GM21786 (cell line): ENCODE measurements around the gene RAD51B.
"Not testable (repeated sequence)": the region's sequence is repeated elsewhere in the genome, so short reads cannot be mapped to it uniquely, and the experiment has no call there.

ENCODE experiments used
- ATAC-seq: cut with Tn5 transposase; IDR thresholded peaks from one replicate; pipeline ENCODE4 v1.9.1; 2021; ENCODE audit not compliant: unreplicated experiment

Gene RAD51B

DNA sequence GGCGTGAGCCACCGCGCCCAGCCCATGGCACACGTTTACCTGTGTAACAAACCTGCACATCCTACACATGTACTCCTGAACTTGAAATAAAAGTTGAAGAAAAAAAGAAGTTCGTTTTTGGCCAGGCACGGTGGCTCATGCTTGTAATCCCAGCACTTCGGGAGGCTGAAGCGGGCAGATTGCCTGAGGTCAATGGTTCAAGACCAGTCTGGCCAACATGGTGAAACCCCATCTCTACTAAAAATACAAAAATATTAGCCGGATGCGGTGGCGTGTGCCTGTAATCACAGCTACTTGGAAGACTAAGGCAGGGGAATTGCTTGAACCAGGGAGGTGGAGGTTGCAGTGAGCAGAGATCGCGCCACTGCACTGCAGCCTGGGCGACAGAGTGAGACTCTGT, 879.2 kb downstream of the RAD51B start:
- not testable (repeated sequence) for ATAC-seq

DNA sequence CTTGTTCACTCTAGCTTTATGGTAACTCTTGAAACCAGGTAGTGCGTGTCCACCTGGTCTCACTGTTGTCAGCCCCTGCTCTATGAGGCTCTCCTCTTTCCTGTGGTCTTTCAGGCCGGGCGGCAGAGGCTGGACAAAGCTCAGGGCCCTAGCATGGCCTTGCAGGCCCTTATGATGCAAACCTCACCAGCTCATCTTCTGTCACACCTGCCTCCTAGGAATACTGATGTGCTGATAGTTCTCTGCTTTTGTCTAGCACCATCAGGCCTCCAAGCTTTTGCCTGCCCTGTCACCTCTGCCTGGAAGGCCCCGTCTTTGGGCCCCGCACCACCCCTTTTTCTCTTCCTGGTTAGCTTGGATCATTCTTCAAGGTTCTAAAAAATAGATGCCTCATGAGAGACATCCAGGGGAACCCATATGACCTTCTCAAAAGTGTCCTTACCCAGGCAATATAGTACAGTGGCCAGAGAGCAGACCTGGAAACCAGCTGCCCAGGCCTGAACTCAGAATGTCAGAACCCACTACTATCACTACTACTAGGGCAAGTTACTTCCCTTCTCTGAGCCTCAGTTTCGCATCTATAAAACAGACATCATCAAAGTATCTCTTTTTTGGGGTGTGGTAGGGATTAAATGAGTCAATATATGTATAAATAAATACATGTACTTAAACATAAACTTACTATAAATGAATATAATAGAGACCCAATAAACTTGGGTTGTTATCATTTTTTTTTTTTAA, 881.6 kb downstream of the RAD51B start:
- ATAC-seq, result no peak

DNA sequence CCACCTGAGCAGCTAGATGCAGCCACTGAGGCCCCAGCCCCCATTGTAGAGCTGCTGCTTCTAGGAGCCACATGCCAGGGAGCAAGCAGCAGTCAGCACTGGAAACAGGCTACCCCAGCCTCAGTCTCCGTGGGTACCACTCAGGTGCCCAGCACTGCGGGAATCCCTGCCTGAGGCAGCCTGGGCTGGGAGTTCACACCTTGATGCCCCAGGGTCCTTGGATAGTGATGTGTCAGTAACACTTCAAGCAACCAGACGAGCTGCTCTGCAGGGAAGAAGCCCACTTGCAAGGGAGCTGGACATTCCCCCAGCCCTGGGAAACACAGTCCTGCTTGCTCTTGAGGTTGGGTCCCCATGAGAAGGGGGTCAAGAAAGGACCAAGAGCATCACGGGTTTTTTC, 882.6 kb downstream of the RAD51B start:
- no peak for ATAC-seq

DNA sequence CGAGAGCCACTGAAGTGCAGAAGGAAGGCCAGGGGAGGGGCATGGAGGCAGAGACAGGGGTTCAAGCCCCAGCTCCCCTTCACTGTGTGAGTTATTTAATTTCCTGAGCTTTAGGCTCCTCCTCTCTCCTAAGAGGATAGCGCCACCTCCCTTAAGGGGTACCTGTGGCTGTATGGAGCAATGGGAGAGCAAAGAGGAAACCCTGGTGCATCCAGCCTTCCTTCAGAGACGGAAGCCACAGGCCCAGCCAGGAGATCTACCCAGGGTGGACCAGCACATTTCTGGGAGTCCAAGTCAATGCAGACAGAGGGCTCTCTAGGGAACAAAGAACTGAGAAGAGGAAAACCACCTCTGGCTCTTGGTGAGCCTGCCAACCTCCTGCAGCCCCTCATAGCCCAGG, 883.0 kb downstream of the RAD51B start:
- no peak for ATAC-seq

DNA sequence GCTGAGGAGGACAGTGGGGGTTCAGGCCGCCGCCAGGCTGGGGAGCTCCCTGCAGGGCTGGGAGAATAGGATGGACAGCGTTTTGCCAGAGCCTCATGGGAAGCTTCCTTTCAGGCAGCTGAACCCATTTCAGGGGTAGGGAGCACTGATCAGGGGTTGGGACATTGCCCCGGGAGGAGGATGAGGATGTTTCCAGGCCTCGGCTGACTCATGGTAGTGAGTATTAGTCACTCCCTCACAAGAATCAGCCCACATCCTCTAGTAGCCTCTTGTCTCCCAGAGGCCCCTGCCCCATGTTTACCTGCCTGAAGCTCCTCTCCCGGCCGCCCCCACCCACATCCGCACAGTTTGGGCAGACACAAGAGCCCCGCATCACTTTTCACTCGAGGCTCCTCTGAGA, 883.5 kb downstream of the RAD51B start:
- no peak for ATAC-seq

DNA sequence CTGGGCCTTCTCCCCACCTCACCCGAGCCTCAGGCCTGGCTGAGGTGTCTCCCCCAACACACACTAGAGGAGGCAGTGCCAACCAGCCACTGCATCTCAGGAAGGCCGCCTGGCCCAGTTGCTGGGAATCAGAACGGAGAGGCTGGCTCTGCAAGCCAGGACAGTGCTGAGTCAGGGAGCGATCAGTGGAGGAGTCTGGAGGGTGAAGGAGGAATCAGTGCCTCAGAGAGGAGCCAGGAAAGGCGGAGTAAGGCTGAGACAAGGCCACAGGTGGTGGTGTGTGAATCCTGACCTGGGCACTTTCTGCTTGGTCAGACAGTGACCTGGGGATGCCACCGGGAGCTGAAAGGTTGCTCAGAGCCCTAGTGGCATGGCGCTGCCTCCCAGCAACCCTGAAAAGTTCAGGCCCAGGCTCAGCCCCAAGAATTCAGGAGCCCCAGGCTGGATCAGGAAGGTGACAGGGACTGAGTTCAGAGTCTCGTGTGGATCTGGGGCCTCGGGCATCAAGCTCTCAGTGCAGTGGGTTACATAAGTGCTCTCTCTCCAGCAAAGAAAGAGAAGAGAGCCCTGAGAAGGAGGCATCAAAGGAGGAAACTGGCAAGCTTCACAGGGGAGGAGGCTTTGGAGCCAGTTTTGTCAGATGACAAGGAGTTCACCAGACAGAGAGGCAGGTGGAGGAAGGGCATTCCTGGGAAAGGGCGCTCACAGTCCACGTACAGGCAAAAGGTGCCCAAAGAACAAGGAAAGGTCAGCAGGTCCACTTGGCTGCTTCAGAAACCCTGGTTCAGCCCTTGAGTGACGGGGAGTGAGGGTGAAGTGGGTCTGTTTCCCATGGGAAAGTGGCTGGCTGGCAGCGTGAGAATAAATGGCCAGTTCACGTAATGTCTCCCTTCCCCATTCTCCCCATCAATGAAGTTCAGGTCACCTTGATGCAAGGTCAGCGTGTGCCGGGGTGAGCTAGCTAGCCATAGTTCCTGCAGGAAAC, 885.4 kb downstream of the RAD51B start:
- ATAC-seq, result no peak

DNA sequence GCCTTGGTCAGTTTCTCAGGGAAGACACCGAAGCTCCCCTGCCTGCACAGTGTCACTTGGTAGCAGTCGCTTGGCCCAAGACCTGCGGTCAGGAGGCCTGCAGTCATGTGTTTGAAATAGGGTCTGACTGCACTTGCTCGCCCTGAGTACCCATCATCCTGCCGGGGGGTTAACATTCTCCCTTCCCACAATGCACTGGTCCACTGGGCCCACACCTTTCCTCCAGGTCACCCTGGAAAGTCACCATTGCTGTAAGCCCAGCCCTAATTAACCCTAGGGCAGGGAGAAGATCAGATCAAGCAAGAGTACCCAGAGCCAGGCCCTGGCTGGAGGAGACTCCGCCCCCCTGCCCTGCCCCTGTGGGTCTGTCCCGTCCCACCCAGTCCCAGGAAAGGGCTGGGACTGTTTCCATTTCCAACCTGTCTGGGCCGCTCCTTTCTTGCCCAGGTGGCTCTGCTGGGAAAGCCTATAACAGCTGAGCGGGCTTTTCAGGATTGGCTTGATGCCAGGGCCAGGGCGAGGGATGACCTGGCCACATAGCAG, 886.2 kb downstream of the RAD51B start:
- no peak for ATAC-seq

DNA sequence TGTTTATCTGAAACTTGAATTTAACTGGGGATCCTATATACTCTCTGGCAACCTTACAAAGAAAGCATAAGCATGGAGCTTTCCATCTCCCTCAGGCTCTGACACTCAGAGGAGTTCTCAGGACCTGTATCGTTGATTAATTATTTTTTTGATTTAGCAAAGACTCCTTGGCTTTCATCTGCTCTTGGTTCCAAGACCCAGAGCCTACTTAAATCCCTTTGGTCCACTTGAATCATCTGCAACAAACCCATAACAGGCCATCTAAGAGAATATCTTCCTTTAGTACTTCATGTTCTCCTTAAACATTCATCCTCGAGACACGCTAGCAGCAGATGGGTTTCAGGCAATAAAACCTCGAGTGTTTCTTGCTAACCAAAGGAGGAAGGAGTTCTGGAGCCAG, 887.9 kb downstream of the RAD51B start:
- no peak for ATAC-seq

DNA sequence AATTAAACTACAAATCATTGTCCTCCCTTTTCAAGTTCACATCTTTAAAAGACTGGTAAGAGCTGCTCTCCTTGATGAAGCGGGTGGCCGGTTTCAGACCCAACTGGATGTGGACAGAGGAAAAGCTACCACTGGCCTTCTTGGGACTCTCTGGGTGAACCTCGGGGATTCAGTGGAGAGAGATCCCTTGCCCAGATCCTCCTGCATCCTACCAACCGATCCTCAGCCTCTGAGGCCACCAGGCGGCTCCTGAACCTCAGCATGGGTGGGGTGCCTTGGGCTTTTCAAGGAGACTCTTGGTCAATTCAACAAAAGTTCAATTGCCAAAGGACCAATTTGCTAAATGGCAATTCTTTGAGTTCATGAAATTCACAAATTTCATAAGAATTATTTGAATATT, 888.8 kb downstream of the RAD51B start:
- no peak for ATAC-seq

DNA sequence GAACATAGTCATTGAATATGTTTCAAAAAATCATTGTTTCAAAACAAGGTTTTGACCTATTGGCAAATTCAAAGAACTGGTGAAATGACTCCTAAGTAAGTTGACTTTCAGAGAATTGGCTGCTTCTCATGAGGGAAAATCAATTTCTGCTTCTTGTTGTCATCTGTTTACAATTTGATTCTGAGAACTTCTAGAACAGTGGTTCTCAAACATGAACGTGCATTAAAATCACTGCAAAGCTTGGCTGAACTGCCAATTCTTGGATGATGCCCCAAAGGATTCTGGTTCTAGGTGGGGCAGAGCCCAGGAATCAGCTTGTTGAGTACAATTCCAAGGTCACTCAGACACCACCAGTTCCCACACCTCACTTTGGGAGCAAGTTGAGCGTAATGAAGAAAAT, 889.4 kb downstream of the RAD51B start:
- no peak for ATAC-seq

DNA sequence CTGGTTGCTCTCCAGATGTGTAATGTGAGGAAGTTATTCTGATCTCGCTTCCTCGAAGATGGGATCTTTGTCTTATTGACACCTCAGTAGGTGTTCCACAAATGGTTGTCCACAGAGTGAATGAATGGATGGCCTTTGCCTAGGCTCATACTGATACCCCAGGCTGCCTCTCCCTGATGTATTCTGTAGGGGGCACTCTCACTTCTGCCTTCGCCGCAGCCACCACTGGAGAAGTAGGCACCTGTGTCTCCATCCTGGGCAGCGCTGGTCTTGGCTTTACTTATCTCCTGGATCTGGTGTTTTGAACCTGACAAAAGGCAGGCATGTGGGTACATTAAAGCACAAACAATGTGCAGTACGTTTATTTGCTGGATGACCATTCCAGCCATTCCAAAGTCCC, 891.2 kb downstream of the RAD51B start:
- ATAC-seq, result no peak

DNA sequence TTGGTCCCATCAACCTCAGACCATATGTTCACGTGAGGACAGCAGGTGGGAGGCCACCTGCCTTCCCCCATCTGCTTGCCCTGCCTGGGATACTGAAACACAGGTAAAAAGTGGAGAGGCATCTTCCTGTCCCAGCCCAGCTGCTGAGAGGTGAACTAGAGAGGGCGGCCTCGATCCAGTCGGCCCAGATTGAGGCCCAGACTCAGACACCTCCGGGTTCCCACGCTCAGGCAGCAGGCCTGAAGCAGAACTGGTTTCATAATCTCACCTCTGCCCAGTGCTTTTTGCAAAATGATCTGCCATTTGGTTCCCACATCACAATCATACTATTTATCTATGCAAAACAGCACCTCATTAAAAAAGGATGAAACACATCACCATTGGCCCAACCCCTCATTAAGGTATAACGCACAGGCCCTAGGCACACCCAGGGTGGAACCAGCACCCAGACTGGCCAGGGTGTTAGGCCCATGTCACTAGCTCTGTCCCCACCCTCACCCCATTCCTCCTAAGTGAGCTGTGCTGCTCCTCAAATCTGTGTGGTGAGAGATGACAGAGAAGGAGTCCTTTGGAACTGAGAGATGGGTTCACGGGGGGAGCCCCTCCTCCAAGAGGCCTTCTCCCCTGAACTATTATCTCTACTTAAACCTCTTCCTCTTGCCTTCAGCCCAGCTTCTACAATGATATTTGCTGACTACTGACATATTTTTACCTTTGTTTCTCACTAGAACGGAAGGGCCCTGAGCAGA, 892.2 kb downstream of the RAD51B start:
- ATAC-seq, result no peak

DNA sequence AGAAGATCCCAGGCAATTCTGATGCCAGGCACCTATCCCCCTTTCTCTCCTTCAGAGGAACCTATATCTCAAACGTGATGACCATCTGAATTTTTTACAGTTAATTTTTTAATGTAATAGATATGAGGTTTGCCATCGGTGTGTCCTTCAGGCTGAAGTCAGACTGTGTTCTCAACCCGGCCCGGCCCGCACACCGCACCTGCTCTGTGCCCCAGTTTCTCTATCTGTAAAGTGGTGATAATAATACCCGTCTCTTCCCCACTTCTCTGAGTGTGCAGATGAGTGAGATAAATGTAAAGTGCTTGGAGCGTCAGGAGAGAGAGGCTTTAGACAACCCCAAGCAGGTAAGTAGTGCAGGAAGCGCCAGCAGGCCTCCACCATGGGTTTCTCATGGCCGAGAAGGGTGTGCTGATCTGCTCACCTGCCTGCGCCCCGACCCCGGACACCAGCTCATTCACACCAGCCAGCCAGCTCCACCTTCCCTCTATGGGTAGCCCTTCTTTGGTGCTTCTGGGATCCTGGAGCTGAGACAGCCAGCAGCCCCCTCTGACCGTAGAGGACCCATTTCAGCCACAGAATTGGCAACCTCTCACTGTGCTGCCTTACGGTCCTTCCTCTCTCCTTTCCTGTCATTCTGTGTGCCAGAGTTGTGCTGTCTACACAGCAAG, 893.3 kb downstream of the RAD51B start:
- ATAC-seq, result no peak

DNA sequence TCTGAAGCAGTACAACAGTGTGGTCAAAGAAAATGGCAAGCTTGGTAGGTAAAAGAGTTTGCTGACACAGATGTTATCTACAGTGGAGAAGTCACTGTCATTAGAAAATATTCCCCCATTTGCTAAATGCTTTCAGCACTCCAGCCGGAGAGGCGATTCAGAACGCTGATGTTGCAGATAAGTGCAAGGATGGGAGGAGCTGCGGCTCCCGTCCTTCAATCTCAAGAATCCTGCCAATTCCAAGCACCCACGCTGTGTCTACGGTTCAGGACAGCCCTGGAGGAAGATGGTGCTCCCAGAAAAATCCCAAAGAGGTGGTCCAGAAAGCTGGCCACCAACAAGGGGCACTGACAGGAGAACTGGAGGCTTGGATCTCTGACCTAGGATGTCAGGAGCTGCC, 894.2 kb downstream of the RAD51B start:
- ATAC-seq, result no peak

DNA sequence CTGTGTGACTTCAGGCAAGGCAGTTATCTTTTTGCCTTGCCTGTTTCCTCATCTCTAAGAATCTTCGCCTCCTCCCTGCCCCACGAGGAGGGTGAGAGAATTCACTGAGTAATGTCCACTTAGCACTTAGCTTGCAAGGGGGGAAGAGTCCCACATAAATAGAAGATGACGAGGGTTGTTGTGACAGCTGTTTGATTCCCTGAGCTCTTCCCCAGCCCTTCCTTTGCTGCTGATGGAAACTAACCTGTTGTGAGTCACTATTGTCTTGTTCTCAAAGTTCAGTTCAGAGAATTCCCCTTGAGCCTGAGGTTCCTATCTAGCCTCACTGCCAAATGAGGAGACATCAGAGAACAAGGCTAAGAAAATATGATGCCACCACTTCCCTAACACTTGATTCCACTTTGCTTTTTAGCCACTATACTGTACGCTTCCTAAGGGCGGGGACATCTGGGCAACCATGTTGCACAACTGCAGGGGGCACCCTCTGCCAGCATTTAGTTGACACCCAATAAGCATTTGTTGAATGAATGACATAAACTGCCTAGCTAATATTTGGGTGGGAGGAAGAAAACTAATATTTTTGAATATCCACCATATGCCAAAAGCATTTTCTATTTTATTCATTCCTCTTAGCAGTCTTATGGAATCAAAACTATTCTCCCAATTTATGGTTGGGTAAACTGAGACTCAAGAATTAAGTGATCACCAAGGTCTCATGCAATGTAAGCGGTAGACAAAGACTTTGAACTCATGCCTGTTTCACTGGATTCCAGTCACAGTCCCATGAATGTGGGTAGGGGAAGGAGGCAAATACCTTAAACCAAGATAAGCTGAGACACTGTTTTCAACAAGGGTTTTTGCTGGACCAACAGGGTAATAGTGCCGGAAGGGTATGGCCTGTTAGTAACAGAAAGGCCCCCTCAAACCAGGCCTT, 895.7 kb downstream of the RAD51B start:
- no peak for ATAC-seq

DNA sequence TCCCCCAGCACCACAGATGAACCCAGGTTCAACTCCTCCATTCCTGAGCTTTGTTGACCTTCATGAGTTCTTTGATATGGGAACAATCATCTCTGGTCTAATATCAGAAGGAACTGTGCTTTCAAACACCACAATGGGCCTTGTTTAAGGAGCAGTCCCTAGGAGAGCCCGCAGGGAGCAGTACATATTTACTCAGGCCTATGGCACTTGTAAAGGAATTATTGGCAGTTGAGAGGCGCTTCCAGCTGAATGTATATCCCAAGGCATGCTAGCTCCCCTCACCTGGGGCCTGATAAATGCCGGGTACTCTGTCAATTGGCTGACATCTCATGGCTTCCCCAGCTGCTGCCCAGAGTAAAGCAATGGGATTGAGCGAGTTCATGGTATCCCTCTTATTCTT, 897.1 kb downstream of the RAD51B start:
- ATAC-seq, result no peak

DNA sequence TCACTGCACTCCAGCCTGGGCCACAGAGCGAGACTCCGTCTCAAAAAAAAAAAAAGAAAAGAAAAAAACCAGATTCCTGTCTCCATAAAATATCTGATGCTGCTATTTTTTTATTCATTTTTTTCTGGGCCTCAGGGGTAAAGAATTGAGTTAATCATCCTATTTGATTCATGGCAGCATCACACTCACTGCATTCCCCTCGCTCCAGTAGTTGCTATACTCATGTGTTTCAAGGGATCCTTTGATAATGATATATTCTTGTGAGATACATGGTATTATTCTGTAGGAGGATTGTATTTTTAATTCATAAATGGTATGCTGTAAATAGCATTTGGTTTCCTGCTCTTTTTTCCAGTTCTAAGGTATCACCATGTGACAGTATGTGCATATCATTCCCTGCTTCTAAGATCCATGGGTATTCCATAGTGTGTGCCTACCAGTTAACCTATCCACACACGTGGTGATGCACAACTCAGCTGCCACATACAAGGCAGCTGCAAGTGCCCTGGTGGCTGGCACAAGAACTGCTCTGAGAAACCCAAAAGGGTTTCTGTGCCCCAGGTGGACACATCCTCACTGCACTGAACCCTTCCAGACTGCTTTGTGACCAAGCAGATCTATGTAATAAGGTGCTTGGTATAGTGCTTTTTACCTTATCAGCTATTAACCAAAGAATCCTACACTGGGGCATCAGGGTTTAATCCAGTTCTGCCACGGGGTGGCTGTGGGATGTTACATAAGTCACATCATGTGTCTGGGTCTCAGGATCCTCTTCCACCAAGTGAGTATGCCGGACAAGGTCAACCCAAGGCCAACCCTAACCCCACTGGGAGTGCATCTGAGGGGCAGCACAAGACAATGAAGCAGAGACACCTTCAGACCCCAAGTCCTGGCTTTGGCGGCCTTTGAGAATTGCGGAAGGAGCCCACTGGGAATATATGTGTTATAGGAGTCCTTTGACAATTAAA, 898.7 kb downstream of the RAD51B start:
- no peak for ATAC-seq

DNA sequence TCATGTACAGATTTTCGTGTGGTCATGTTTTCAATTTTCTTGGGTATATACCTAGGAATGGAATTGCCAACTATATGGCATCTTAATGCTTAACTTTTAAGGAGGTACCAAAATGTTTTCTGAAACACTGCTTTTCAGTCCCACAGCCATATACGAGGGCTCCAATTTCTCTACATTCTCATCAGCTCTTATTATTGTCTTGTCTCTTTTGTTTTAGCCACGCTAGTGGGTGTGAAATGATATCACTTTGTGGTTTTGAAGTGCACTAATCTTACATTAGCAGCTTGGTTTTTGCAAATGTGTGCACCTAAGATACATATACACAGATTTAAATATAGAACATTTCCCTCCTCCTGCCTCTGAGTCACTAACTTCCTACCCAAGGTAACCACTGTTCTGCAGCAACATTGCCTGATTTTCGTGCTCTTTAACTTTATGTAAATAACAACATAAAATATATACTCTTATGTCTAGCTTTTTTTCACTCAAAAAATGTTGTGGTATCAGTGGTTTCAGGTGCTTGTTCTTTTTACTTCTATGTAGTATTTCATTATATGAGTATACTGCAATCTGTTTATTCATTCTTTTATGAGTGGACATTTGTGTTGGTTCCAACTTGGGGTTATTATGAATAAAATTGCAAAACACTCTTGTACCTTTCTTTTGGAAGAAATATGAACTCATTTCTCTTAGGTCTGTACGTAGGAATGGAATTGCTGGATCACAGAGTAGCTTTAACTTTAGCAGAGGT, 900.2 kb downstream of the RAD51B start:
- ATAC-seq, result no peak
